ENCODE data around the gene CACFD1. TPM values are rescaled to one million over a fixed set of nuclear protein-coding genes. Genes with fewer than 3 reads are reported as not detected.

The CACFD1 gene
- total RNA-seq, 4 donors from 2014 or later, result 2.3 to 21.6 (median 5.2) TPM

GRCh38 chr9:133499132-133499891 is 39.5 kb downstream of the CACFD1 start:
- no peak for TF ChIP-seq POLR2A (IDR thresholded peaks at IDR 0.05)
- TF ChIP-seq CTCF (IDR thresholded peaks at IDR 0.05), result no peak
- no peaks in the 10 kb centered on the region for H3K4me1 ChIP-seq
- intact Hi-C loops (cut with DNase I; ENCODE audit: low total_unique reads), result no loop called here
- DNase-seq, result no peak
- no peaks in the 10 kb centered on the region for H3K36me3 ChIP-seq
- peaks cover 0 to 12% of the 10 kb centered on the region in 2 donors for H3K9me3 ChIP-seq
- H3K27ac ChIP-seq, result no peak overlapping the region
- H3K4me3 ChIP-seq, result no peak overlapping the region
- no peaks in the 10 kb centered on the region for H3K27me3 ChIP-seq

- DNase-seq, result no peak
Observed at GRCh38 chr9:133499892-133500270, 40.1 kb downstream of the CACFD1 start.

GRCh38 chr9:133502112-133502511 is 42.3 kb downstream of the CACFD1 start:
- Histone ChIP-seq H3K9me3 (peaks cover 0 to 12% of the 10 kb centered on the region in 2 donors), H3K27ac (no peak overlapping the region), H3K4me3 (no peak overlapping the region), H3K27me3 (no peaks in the 10 kb centered on the region), H3K36me3 (no peaks in the 10 kb centered on the region), H3K4me1 (peaks cover 0 to 12% of the 10 kb centered on the region in 2 donors)
- TF ChIP-seq CTCF (IDR thresholded peaks at IDR 0.05), result no peak
- TF ChIP-seq POLR2A (IDR thresholded peaks at IDR 0.05), result no peak
- no peak for DNase-seq
- intact Hi-C loops (cut with DNase I; ENCODE audit: low total_unique reads), result no loop called here

More at GRCh38 chr9:133499892-133500270, 40.1 kb downstream of the CACFD1 start:
- Histone ChIP-seq H3K4me1 (no peaks in the 10 kb centered on the region), H3K36me3 (no peaks in the 10 kb centered on the region), H3K27me3 (no peaks in the 10 kb centered on the region), H3K4me3 (no peak overlapping the region), H3K27ac (no peak overlapping the region), H3K9me3 (peaks cover 0 to 12% of the 10 kb centered on the region in 2 donors)
- TF ChIP-seq POLR2A (IDR thresholded peaks at IDR 0.05) (no peak), CTCF (IDR thresholded peaks at IDR 0.05) (no peak)
- intact Hi-C loops (cut with DNase I; ENCODE audit: low total_unique reads), result no loop called here

- TF ChIP-seq POLR2A (IDR thresholded peaks at IDR 0.05), result no peak
- no peak for TF ChIP-seq CTCF (IDR thresholded peaks at IDR 0.05)
- H3K27me3 ChIP-seq, result no peaks in the 10 kb centered on the region
Observed at GRCh38 chr9:133505186-133505830, 45.5 kb downstream of the CACFD1 start.

More at GRCh38 chr9:133505186-133505830, 45.5 kb downstream of the CACFD1 start:
- Histone ChIP-seq H3K4me3 (no peak overlapping the region), H3K9me3 (peaks cover 0 to 12% of the 10 kb centered on the region in 2 donors), H3K27ac (peak overlapping the region in 1 of 2 donors; percentile 21), H3K36me3 (no peaks in the 10 kb centered on the region), H3K4me1 (peaks cover 0 to 18% of the 10 kb centered on the region in 2 donors)
- intact Hi-C loops (cut with DNase I; ENCODE audit: low total_unique reads), result no loop called here
- DNase-seq, result no peak

Measured in uterus (tissue), 4 donors.